Measurements from ENCODE around the gene TMC8.
A peak's percentile ranks its signal among the peaks of the same experiment; 100 is the strongest.

Gene TMC8

DNA sequence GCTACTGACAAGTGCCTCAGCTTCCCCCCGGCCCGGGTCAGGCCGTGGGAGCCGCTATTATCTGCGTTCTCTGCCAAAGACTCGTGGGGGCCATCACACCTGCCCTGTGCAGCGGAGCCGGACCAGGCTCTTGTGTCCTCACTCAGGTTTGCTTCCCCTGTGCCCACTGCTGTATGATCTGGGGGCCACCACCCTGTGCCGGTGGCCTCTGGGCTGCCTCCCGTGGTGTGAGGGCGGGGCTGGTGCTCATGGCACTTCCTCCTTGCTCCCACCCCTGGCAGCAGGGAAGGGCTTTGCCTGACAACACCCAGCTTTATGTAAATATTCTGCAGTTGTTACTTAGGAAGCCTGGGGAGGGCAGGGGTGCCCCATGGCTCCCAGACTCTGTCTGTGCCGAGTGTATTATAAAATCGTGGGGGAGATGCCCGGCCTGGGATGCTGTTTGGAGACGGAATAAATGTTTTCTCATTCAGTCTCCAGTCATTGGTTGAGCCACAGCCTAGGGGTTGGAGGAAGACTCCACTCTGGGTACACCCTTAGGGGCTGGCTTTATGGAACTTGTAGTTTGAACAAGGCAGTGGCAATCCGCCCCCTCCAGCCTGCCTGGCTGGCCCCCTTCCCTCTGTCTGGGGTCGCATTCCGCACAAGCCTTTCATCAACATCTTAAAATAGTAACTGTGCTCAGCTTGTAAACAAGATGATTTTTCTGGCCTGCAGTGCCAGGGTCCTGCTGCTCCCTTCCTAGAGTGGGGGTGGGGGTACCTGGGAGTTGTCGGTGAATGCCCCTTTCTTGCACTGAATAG lies 41.9 kb downstream of the TMC8 start:
- ATAC-seq (ENCODE audit: low read depth) (peak; percentile 4; the same call in 1 of the 3 replicates), DNase-seq (ENCODE audit: low spot score) (no peak)
- no peaks in the 10 kb centered on the region for H3K9me3 ChIP-seq (ENCODE audit: severe bottlenecking)
- peak overlapping the region; percentile 12 for H3K27ac ChIP-seq (ENCODE audit: poor library complexity, severe bottlenecking)
- H3K36me3 ChIP-seq (ENCODE audit: low read depth) = peaks cover 60% of the 10 kb centered on the region
- TF ChIP-seq CTCF (IDR thresholded peaks at IDR 0.05; ENCODE audit: poor library complexity, severe bottlenecking) = no peak
- no peak overlapping the region for H3K4me3 ChIP-seq (ENCODE audit: severe bottlenecking)
- H3K4me1 ChIP-seq (ENCODE audit: insufficient read depth, poor library complexity, severe bottlenecking) = peaks cover 4% of the 10 kb centered on the region
- no peaks in the 10 kb centered on the region for H3K27me3 ChIP-seq (ENCODE audit: insufficient read depth, poor library complexity, severe bottlenecking)

GRCh38 chr17:78173097-78173715 lies 42.6 kb downstream of the TMC8 start:
- Histone ChIP-seq H3K4me1 (ENCODE audit: insufficient read depth, poor library complexity, severe bottlenecking) (peaks cover 4% of the 10 kb centered on the region), H3K27ac (ENCODE audit: poor library complexity, severe bottlenecking) (peak overlapping the region; percentile 12), H3K9me3 (ENCODE audit: severe bottlenecking) (no peaks in the 10 kb centered on the region), H3K27me3 (ENCODE audit: insufficient read depth, poor library complexity, severe bottlenecking) (no peaks in the 10 kb centered on the region), H3K36me3 (ENCODE audit: low read depth) (peaks cover 68% of the 10 kb centered on the region), H3K4me3 (ENCODE audit: severe bottlenecking) (no peak overlapping the region)
- no peak for ATAC-seq (ENCODE audit: low read depth)
- DNase-seq (ENCODE audit: low spot score) = no peak
- no peak for TF ChIP-seq CTCF (IDR thresholded peaks at IDR 0.05; ENCODE audit: poor library complexity, severe bottlenecking)

DNA sequence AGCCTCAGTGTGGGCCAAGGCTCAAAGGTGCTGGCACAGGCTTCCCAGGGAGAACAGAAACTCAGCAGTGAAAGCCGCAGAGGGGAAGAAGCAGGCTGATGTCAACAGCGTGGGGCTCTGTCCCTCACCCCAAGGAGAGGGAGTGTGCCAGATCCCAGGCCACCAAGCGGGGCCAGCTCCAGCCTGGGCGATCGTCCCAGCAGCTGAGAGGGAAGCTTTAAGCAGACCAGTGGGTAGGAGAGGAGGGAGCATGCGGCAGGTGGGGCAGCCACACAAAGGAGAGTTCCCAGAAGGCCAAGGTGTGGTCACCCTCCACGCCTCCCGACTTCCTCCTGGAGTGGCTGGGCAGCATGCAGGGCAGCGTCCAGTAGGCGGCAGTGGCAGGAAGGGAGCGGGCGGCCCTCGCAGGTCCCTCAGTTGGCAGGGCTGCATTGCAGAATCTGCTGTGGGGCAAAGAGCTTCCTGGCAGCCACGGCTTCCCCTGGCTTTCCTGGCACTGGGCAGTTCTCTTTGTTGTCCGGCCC lies 43.8 kb downstream of the TMC8 start:
- no peaks in the 10 kb centered on the region for H3K9me3 ChIP-seq (ENCODE audit: severe bottlenecking)
- DNase-seq (ENCODE audit: low spot score) (no peak), ATAC-seq (ENCODE audit: low read depth) (0 out of 3 replicates have a peak, but pooled peaks have one; percentile 7)
- H3K27ac ChIP-seq (ENCODE audit: poor library complexity, severe bottlenecking) = peak overlapping the region; percentile 12
- peaks cover 80% of the 10 kb centered on the region for H3K36me3 ChIP-seq (ENCODE audit: low read depth)
- H3K4me3 ChIP-seq (ENCODE audit: severe bottlenecking) = no peak overlapping the region
- no peak for TF ChIP-seq CTCF (IDR thresholded peaks at IDR 0.05; ENCODE audit: poor library complexity, severe bottlenecking)
- H3K4me1 ChIP-seq (ENCODE audit: insufficient read depth, poor library complexity, severe bottlenecking) = peaks cover 4% of the 10 kb centered on the region
- no peaks in the 10 kb centered on the region for H3K27me3 ChIP-seq (ENCODE audit: insufficient read depth, poor library complexity, severe bottlenecking)

DNA sequence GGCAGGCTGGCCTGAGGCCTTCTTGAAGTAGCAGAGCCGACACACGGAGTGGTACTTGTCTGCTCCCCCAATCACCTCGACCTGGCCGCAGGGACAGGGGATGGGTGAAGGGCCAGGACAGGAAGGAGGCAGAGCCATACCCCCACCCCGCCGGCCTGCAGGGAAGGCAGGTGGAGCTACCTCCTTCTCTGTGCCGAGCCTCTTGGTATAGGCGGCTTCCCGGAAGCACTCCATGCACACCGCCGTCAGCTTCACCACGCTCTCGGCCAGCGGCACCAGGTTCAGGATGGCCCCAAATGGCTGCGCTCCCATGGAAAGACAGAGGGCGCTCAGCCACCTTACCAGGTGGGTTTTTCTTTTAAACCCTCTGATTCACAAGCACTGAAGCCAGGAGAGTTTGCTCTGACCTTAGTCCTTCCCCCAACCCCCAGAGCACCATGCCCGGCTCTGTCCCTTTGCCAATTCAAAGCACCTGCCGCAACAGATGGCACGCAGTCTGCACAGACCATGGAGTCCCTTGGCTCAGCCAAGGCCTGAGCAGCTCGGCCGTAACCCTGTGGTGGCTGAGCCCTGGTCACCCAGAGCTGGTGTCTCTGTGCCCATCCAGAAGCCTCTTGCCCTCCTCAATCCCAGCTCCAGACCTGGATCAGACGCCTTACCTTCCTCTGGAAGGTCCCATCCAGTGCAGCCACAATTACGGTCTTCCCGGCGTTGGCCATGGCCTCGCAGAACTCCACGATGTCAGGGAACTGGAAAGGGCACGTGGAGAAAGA lies 44.5 kb downstream of the TMC8 start:
- Histone ChIP-seq H3K27ac (ENCODE audit: poor library complexity, severe bottlenecking) (peak overlapping the region; percentile 12), H3K4me3 (ENCODE audit: severe bottlenecking) (no peak overlapping the region), H3K27me3 (ENCODE audit: insufficient read depth, poor library complexity, severe bottlenecking) (no peaks in the 10 kb centered on the region), H3K36me3 (ENCODE audit: low read depth) (peaks cover 86% of the 10 kb centered on the region), H3K9me3 (ENCODE audit: severe bottlenecking) (no peaks in the 10 kb centered on the region), H3K4me1 (ENCODE audit: insufficient read depth, poor library complexity, severe bottlenecking) (peaks cover 7% of the 10 kb centered on the region)
- ATAC-seq (ENCODE audit: low read depth) = no peak
- DNase-seq (ENCODE audit: low spot score) = no peak
- TF ChIP-seq CTCF (IDR thresholded peaks at IDR 0.05; ENCODE audit: poor library complexity, severe bottlenecking) = peak; percentile 22
